ENCODE measurements around the gene DPP8.

Gene DPP8

GRCh38 chr15:65409036-65409631 lies 108.4 kb downstream of the DPP8 start:
- Histone ChIP-seq H3K27me3 (ENCODE audit: insufficient read depth, low read length) (no peaks in the 10 kb centered on the region), H3K9ac (ENCODE audit: low read depth, low read length) (no peak overlapping the region)

GRCh38 chr15:65408324-65409035 lies 109.0 kb downstream of the DPP8 start:
- H3K36me3 ChIP-seq (ENCODE audit: insufficient read depth, low read depth, low read length): peaks cover 7% of the 10 kb centered on the region; the same call in 1 of the 2 replicates
- no peak overlapping the region for H3K4me3 ChIP-seq (ENCODE audit: low read length)
- no peak overlapping the region for H3K27ac ChIP-seq (ENCODE audit: low read length)
- H3K4me1 ChIP-seq (ENCODE audit: insufficient read depth, low read length): peaks cover 20% of the 10 kb centered on the region
- H3K9me3 ChIP-seq (ENCODE audit: insufficient read depth, low read depth, low read length): no peaks in the 10 kb centered on the region
- H3K27me3 ChIP-seq (ENCODE audit: insufficient read depth, low read length): no peaks in the 10 kb centered on the region
- no peak overlapping the region for H3K9ac ChIP-seq (ENCODE audit: low read depth, low read length)

More at GRCh38 chr15:65409036-65409631, 108.4 kb downstream of the DPP8 start:
- H3K36me3 ChIP-seq (ENCODE audit: insufficient read depth, low read depth, low read length): peaks cover 7% of the 10 kb centered on the region; the same call in 1 of the 2 replicates
- H3K4me1 ChIP-seq (ENCODE audit: insufficient read depth, low read length): peaks cover 25% of the 10 kb centered on the region
- no peak overlapping the region for H3K4me3 ChIP-seq (ENCODE audit: low read length)
- no peaks in the 10 kb centered on the region for H3K9me3 ChIP-seq (ENCODE audit: insufficient read depth, low read depth, low read length)
- no peak overlapping the region for H3K27ac ChIP-seq (ENCODE audit: low read length)

GRCh38 chr15:65406424-65407000 lies 111.0 kb downstream of the DPP8 start:
- H3K9ac ChIP-seq (ENCODE audit: low read depth, low read length): no peak overlapping the region
- no peak overlapping the region for H3K4me3 ChIP-seq (ENCODE audit: low read length)
- no peak overlapping the region for H3K27ac ChIP-seq (ENCODE audit: low read length)
- H3K36me3 ChIP-seq (ENCODE audit: insufficient read depth, low read depth, low read length): peaks cover 7% of the 10 kb centered on the region; the same call in 1 of the 2 replicates
- no peaks in the 10 kb centered on the region for H3K9me3 ChIP-seq (ENCODE audit: insufficient read depth, low read depth, low read length)
- H3K4me1 ChIP-seq (ENCODE audit: insufficient read depth, low read length): peaks cover 18% of the 10 kb centered on the region; the same call in 1 of the 2 replicates
- no peaks in the 10 kb centered on the region for H3K27me3 ChIP-seq (ENCODE audit: insufficient read depth, low read length)

- Histone ChIP-seq H3K4me1 (ENCODE audit: insufficient read depth, low read length) (peaks cover 15% of the 10 kb centered on the region; the same call in 1 of the 2 replicates), H3K9me3 (ENCODE audit: insufficient read depth, low read depth, low read length) (no peaks in the 10 kb centered on the region), H3K27me3 (ENCODE audit: insufficient read depth, low read length) (no peaks in the 10 kb centered on the region), H3K9ac (ENCODE audit: low read depth, low read length) (no peak overlapping the region), H3K27ac (ENCODE audit: low read length) (no peak overlapping the region), H3K4me3 (ENCODE audit: low read length) (no peak overlapping the region), H3K36me3 (ENCODE audit: insufficient read depth, low read depth, low read length) (peaks cover 7% of the 10 kb centered on the region; the same call in 1 of the 2 replicates)
Observed at GRCh38 chr15:65405791-65406423, 111.6 kb downstream of the DPP8 start.

- Histone ChIP-seq H3K27ac (ENCODE audit: low read length) (no peak overlapping the region), H3K36me3 (ENCODE audit: insufficient read depth, low read depth, low read length) (peaks cover 9% of the 10 kb centered on the region), H3K4me3 (ENCODE audit: low read length) (no peak overlapping the region), H3K9ac (ENCODE audit: low read depth, low read length) (no peak overlapping the region; the same call in 1 of the 2 replicates), H3K9me3 (ENCODE audit: insufficient read depth, low read depth, low read length) (no peaks in the 10 kb centered on the region), H3K27me3 (ENCODE audit: insufficient read depth, low read length) (no peaks in the 10 kb centered on the region), H3K4me1 (ENCODE audit: insufficient read depth, low read length) (peaks cover 9% of the 10 kb centered on the region; the same call in 1 of the 2 replicates)
Observed at GRCh38 chr15:65404186-65404872, 113.2 kb downstream of the DPP8 start.

- Histone ChIP-seq H3K9me3 (ENCODE audit: insufficient read depth, low read depth, low read length) (no peaks in the 10 kb centered on the region), H3K36me3 (ENCODE audit: insufficient read depth, low read depth, low read length) (peaks cover 5% of the 10 kb centered on the region; the same call in 1 of the 2 replicates), H3K9ac (ENCODE audit: low read depth, low read length) (no peak overlapping the region), H3K4me3 (ENCODE audit: low read length) (no peak overlapping the region), H3K4me1 (ENCODE audit: insufficient read depth, low read length) (peaks cover 9% of the 10 kb centered on the region; the same call in 1 of the 2 replicates), H3K27ac (ENCODE audit: low read length) (no peak overlapping the region), H3K27me3 (ENCODE audit: insufficient read depth, low read length) (peaks cover under 1% of the 10 kb centered on the region; the same call in 1 of the 2 replicates)
Observed at GRCh38 chr15:65402961-65403360, 114.5 kb downstream of the DPP8 start.

GRCh38 chr15:65401611-65402240 lies 115.8 kb downstream of the DPP8 start:
- no peaks in the 10 kb centered on the region for H3K9me3 ChIP-seq (ENCODE audit: insufficient read depth, low read depth, low read length)
- H3K27me3 ChIP-seq (ENCODE audit: insufficient read depth, low read length): peaks cover 13% of the 10 kb centered on the region
- no peak overlapping the region for H3K27ac ChIP-seq (ENCODE audit: low read length)
- H3K9ac ChIP-seq (ENCODE audit: low read depth, low read length): peak overlapping the region; percentile 11; the same call in 1 of the 2 replicates
- no peak overlapping the region for H3K4me3 ChIP-seq (ENCODE audit: low read length)
- peaks cover 9% of the 10 kb centered on the region; the same call in 1 of the 2 replicates for H3K36me3 ChIP-seq (ENCODE audit: insufficient read depth, low read depth, low read length)
- H3K4me1 ChIP-seq (ENCODE audit: insufficient read depth, low read length): peaks cover 9% of the 10 kb centered on the region; the same call in 1 of the 2 replicates

GRCh38 chr15:65400760-65401610 lies 116.5 kb downstream of the DPP8 start:
- Histone ChIP-seq H3K36me3 (ENCODE audit: insufficient read depth, low read depth, low read length) (peaks cover 9% of the 10 kb centered on the region; the same call in 1 of the 2 replicates), H3K4me3 (ENCODE audit: low read length) (peak overlapping the region; percentile 45; the same call in 1 of the 2 replicates), H3K9me3 (ENCODE audit: insufficient read depth, low read depth, low read length) (no peaks in the 10 kb centered on the region), H3K27me3 (ENCODE audit: insufficient read depth, low read length) (peaks cover 19% of the 10 kb centered on the region), H3K9ac (ENCODE audit: low read depth, low read length) (peak overlapping the region; percentile 64; the same call in 1 of the 2 replicates), H3K27ac (ENCODE audit: low read length) (no peak overlapping the region), H3K4me1 (ENCODE audit: insufficient read depth, low read length) (peaks cover 9% of the 10 kb centered on the region; the same call in 1 of the 2 replicates)

GRCh38 chr15:65399997-65400396 lies 117.5 kb downstream of the DPP8 start:
- H3K9me3 ChIP-seq (ENCODE audit: insufficient read depth, low read depth, low read length): no peaks in the 10 kb centered on the region
- H3K4me3 ChIP-seq (ENCODE audit: low read length): no peak overlapping the region
- H3K36me3 ChIP-seq (ENCODE audit: insufficient read depth, low read depth, low read length): peaks cover 13% of the 10 kb centered on the region; the same call in 1 of the 2 replicates
- no peak overlapping the region for H3K27ac ChIP-seq (ENCODE audit: low read length)
- H3K27me3 ChIP-seq (ENCODE audit: insufficient read depth, low read length): peaks cover 28% of the 10 kb centered on the region
- no peak overlapping the region for H3K9ac ChIP-seq (ENCODE audit: low read depth, low read length)
- H3K4me1 ChIP-seq (ENCODE audit: insufficient read depth, low read length): peaks cover 9% of the 10 kb centered on the region; the same call in 1 of the 2 replicates

Data from iPS-20b (cell line).